Smooth muscle cell (in vitro differentiated cells): Measurements from ENCODE around the gene ING3. TPM values are rescaled to one million over a fixed set of nuclear protein-coding genes. Genes with fewer than 3 reads are reported as not detected.
A peak's percentile ranks its signal among the peaks of the same experiment; 100 is the strongest.

ENCODE experiments used
- DNase-seq: peaks from one replicate; lab custom pipeline; 2025; ENCODE audit not compliant: unreplicated experiment; lab: John Stamatoyannopoulos, UW
- H2AFZ ChIP-seq: fragments of 200-600 bp; sonication (generic); 2 replicates; pipeline ENCODE4 v1.6.0; 2016; ENCODE audit warnings: antibody characterized with exemption, low read depth, mild to moderate bottlenecking
- H3F3A ChIP-seq: fragments of 200-600 bp; sonication (generic); 2 replicates; pipeline ENCODE4 v1.6.0; 2017; ENCODE audit warnings: antibody characterized with exemption, low read depth
- H3K27ac ChIP-seq: fragments of 200-600 bp; sonication (generic); 2 replicates; pipeline ENCODE4 v1.5.1; 2016; ENCODE audit warnings: low read depth, mild to moderate bottlenecking
- H3K27me3 ChIP-seq: fragments of 200-600 bp; sonication (generic); 2 replicates; pipeline ENCODE4 v1.6.1; 2016; ENCODE audit warnings: low read depth, mild to moderate bottlenecking
- H3K36me3 ChIP-seq: fragments of 200-600 bp; sonication (generic); 2 replicates; pipeline ENCODE4 v1.5.1; 2016; ENCODE audit warnings: low read depth
- H3K4me1 ChIP-seq: fragments of 200-600 bp; sonication (generic); 2 replicates; pipeline ENCODE4 v1.5.1; 2016; ENCODE audit warnings: low read depth
- H3K4me2 ChIP-seq: fragments of 200-600 bp; sonication (generic); 2 replicates; pipeline ENCODE4 v1.6.0; 2016; ENCODE audit warnings: mild to moderate bottlenecking
- H3K4me3 ChIP-seq: fragments of 200-600 bp; sonication (generic); 2 replicates; pipeline ENCODE4 v1.5.1; 2016; ENCODE audit warnings: mild to moderate bottlenecking
- H3K79me2 ChIP-seq: fragments of 200-600 bp; sonication (generic); 2 replicates; pipeline ENCODE4 v1.6.0; 2016; ENCODE audit warnings: low read depth, mild to moderate bottlenecking
- H3K9ac ChIP-seq: fragments of 200-600 bp; sonication (generic); 2 replicates; pipeline ENCODE4 v1.6.0; 2016; ENCODE audit warnings: low read depth
- H3K9me3 ChIP-seq: fragments of 200-600 bp; sonication (generic); replicated peaks from 2 replicates; pipeline ENCODE4 v1.5.1; 2016; ENCODE audit warnings: low read depth
- H4K20me1 ChIP-seq: fragments of 200-600 bp; sonication (generic); 2 replicates; pipeline ENCODE4 v1.6.0; 2016; ENCODE audit warnings: low read depth
- CTCF ChIP-seq: fragments of 200-600 bp; sonication (generic); IDR thresholded peaks from 2 replicates; pipeline ENCODE4 v1.5.1; 2017; ENCODE audit warnings: borderline replicate concordance, mild to moderate bottlenecking, antibody characterized with exemption; ENCODE audit not compliant: insufficient read depth, poor library complexity, severe bottlenecking
- WGBS: methylation state at CpG from one replicate; pipeline ENCODE4 v1.1.7; 2016; ENCODE audit warnings: low lambda C conversion rate; 5-methylcytosine and 5-hydroxymethylcytosine counted together
- polyA plus RNA-seq: library from polyadenylated mRNA; unstranded; fragments of >200 nt; fragmentation: Nextera tagmentation; extraction: Ambion mirVana; gene quantifications from 2 replicates; pipeline ENCODE4 v1.2.1, GENCODE V29; 2016
- total RNA-seq: library from RNA; depleted of rRNA; stranded (reverse); fragments of >200 nt; gene quantifications from 2 replicates; pipeline ENCODE4 v1.2.3, GENCODE V29; 2014

Gene ING3
- total and polyA plus RNA-seq, 2 experiments from 2014 or later: 8.4 to 11.8 TPM

GRCh38 chr7:121012170-121012874 is 61.7 kb downstream of the ING3 start:
- WGBS: 97% methylated on average over 6 of the region's 6 CpGs
- Histone ChIP-seq H3K79me2 (peaks cover 19% of the 10 kb centered on the region), H4K20me1 (no peaks in the 10 kb centered on the region), H3F3A (peaks cover 12% of the 10 kb centered on the region), H2AFZ (no peak overlapping the region), H3K4me3 (no peak overlapping the region), H3K36me3 (no peaks in the 10 kb centered on the region), H3K4me2 (no peak overlapping the region), H3K27ac (no peak overlapping the region), H3K4me1 (peaks cover 5% of the 10 kb centered on the region), H3K9me3 (no peaks in the 10 kb centered on the region), H3K9ac (no peak overlapping the region), H3K27me3 (no peaks in the 10 kb centered on the region)
- no peak for TF ChIP-seq CTCF
- no peak for DNase-seq

GRCh38 chr7:121012919-121013318 is 62.3 kb downstream of the ING3 start:
- no peaks in the 10 kb centered on the region for H3K36me3 ChIP-seq
- TF ChIP-seq CTCF: no peak
- H3K9me3 ChIP-seq: no peaks in the 10 kb centered on the region
- H3F3A ChIP-seq: peaks cover 14% of the 10 kb centered on the region
- WGBS: 96% methylated on average over 2 of the region's 2 CpGs
- H4K20me1 ChIP-seq: no peaks in the 10 kb centered on the region
- DNase-seq: no peak
- peaks cover 7% of the 10 kb centered on the region for H3K4me1 ChIP-seq
- no peak overlapping the region for H3K4me3 ChIP-seq
- H3K4me2 ChIP-seq: no peak overlapping the region
- H2AFZ ChIP-seq: no peak overlapping the region
- no peak overlapping the region for H3K27ac ChIP-seq
- peaks cover 19% of the 10 kb centered on the region for H3K79me2 ChIP-seq
- no peak overlapping the region for H3K9ac ChIP-seq
- no peaks in the 10 kb centered on the region for H3K27me3 ChIP-seq

- Histone ChIP-seq H3F3A (peaks cover 26% of the 10 kb centered on the region), H3K27ac (peak overlapping the region; percentile 82), H3K4me2 (no peak overlapping the region), H4K20me1 (no peaks in the 10 kb centered on the region), H3K4me1 (peaks cover 11% of the 10 kb centered on the region), H2AFZ (no peak overlapping the region), H3K4me3 (no peak overlapping the region), H3K79me2 (peaks cover 16% of the 10 kb centered on the region), H3K36me3 (no peaks in the 10 kb centered on the region), H3K9me3 (no peaks in the 10 kb centered on the region), H3K27me3 (no peaks in the 10 kb centered on the region), H3K9ac (no peak overlapping the region)
- no peak for DNase-seq
- WGBS: 91% methylated on average over 4 of the region's 4 CpGs
- TF ChIP-seq CTCF: no peak
Measured at GRCh38 chr7:121015560-121015959, 65.0 kb downstream of the ING3 start.

GRCh38 chr7:121016966-121017365 is 66.4 kb downstream of the ING3 start:
- Histone ChIP-seq H3K27ac (peak overlapping the region; percentile 82), H4K20me1 (no peaks in the 10 kb centered on the region), H2AFZ (no peak overlapping the region), H3K4me2 (peak overlapping the region; percentile 61), H3K4me3 (no peak overlapping the region), H3K27me3 (no peaks in the 10 kb centered on the region), H3K36me3 (no peaks in the 10 kb centered on the region), H3F3A (peaks cover 26% of the 10 kb centered on the region), H3K9me3 (no peaks in the 10 kb centered on the region), H3K9ac (no peak overlapping the region), H3K4me1 (peaks cover 11% of the 10 kb centered on the region), H3K79me2 (peaks cover 8% of the 10 kb centered on the region)
- no peak for DNase-seq
- WGBS: 30% methylated on average over 2 of the region's 2 CpGs
- TF ChIP-seq CTCF: no peak
